ENCODE measurements around the gene E2F2. TPM values are rescaled to one million over a fixed set of nuclear protein-coding genes. Genes with fewer than 3 reads are reported as not detected.
"Not testable (repeated sequence)": the region's sequence is repeated elsewhere in the genome, so short reads cannot be mapped to it uniquely, and the experiment has no call there.

E2F2 gene
- total RNA-seq, 1 donor from 2014 or later: 5.1 TPM

DNA sequence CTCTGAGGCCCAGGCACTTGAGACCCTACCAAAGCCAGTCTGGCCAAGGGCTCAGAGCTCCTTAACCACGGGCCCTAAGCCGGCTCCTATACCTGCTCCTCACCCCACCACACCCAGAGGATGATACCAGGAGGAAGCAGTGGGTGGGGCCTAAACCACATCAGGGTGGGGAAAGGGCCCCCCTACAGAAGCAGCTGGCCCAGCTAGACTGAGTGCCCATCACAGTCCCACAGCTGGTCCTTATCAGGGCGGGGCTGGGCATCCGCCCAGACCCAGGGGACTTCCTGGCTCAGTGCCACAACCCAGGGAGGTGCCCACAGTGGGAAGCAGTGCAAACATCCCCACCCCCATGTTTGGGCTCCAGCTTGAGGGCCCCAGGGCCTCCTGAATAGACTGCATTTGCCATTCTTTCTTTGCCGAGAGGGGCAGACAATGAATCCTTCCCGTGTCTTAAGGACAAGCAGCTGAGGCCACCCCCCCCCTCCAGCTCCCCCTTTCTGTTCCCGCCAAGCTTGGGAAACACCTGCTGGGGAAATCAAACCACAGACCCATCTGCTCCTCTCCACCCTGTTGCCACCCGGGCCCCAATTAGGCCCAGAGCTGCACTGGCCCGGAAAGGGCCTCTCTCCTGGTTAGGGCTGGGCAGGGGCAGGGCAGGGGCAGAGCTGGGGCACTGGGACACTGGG is 6.2 kb downstream of the E2F2 start:
- DNase-seq (ENCODE audit: low spot score): no peak

DNA sequence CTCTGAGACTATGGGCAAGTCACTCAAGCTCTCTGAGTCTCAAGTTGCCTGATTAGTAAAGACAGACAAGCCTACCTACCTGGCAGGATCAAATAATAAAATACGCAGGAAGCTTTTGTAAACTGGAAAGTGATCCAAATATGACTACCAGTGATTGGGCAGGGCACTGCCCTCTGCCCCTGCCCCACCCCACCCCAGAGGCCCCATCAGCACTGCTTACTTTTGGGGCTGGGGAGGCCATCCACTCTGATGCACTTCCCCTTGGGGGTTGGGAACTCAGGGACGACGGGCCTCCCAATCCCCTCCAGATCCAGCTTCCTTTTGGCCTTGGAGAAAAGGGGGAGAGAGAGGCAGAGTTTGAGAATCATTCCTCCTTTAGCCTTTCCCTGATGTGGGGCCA is 6.9 kb downstream of the E2F2 start:
- DNase-seq (ENCODE audit: low spot score): no peak

DNA sequence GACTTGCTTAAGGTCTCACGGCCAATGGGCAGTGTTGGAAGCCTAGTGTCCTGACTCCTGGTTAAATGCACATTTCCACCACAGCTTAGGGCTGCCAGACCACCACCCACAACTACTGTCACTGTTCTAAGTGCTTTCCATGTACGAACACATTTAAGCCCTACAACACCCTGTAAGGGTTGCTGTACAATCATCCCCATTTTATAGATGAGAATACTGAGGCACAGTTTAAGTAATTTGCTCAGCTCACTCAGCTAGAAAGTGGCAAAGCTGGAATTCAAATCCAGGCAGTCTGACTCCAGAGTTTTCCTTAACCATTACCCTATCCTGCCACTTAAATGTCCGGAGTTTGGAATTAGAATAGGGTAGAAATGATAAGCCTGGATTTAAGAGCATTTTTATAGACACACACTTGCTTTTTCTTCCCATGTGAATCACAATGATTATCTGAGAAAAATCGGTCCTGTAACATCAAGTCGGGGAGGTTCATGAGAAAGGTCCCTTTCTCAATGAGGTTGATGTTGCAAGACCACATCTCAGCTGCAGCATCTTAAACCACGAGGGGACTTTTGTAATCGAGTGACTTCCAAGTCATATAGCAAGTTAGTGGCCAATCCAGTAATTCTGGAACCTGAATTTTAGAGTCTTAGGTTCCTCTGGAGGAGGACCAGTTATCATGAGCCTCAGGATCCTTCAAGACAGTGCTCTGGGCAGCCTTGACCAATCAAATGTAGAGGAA is 8.6 kb downstream of the E2F2 start:
- DNase-seq (ENCODE audit: low spot score): no peak

GRCh38 chr1:23521588-23521987 is 9.4 kb downstream of the E2F2 start:
- no peak for DNase-seq (ENCODE audit: low spot score)

- DNase-seq (ENCODE audit: low spot score): no peak
Measured at GRCh38 chr1:23517581-23517980, 13.5 kb downstream of the E2F2 start.

GRCh38 chr1:23515905-23516304 is 15.1 kb downstream of the E2F2 start:
- no peak for DNase-seq (ENCODE audit: low spot score)

- DNase-seq (ENCODE audit: low spot score): no peak
Measured at GRCh38 chr1:23514111-23514679, 16.8 kb downstream of the E2F2 start.

- no peak for DNase-seq (ENCODE audit: low spot score)
Measured at GRCh38 chr1:23509896-23510295, 21.1 kb downstream of the E2F2 start.

- DNase-seq (ENCODE audit: low spot score): no peak
Measured at GRCh38 chr1:23506376-23507107, 24.5 kb downstream of the E2F2 start.

GRCh38 chr1:23505851-23506250 is 25.2 kb downstream of the E2F2 start:
- no peak for DNase-seq (ENCODE audit: low spot score)

DNA sequence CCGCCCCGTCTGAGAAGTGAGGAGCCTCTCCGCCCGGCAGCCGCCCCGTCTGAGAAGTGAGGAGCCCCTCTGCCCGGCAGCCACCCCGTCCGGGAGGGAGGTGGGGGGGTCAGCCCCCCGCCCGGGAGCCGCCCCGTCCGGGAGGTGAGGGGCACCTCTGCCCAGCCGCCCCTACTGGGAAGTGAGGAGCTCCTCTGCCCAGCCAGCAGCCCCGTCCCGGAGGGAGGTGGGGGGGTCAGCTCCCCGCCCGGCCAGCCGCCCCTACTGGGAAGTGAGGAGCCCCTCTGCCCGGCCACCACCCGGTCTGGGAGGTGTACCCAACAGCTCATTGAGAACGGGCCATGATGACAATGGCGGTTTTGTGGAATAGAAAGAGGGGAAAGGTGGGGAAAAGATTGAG is 26.9 kb downstream of the E2F2 start:
- DNase-seq (ENCODE audit: low spot score): not testable (repeated sequence)

DNA sequence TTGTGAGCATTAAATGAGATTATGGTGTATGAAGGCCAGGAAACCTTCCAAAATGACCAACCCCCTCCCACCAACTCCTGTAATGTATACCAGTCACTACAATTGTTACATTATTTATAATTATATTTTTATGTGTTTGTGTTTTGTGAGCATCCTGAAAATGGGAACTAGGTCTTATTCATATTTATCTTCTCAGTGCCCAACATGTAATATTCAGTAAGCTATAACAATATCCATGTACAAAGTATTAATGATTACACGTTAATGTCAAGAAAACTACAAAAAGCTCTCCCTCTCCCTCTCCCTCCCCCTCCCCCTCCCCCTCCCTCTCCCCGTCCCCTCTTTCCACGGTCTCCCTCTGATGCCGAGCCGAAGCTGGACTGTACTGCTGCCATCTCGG is 28.1 kb downstream of the E2F2 start:
- no peak for DNase-seq (ENCODE audit: low spot score)

DNA sequence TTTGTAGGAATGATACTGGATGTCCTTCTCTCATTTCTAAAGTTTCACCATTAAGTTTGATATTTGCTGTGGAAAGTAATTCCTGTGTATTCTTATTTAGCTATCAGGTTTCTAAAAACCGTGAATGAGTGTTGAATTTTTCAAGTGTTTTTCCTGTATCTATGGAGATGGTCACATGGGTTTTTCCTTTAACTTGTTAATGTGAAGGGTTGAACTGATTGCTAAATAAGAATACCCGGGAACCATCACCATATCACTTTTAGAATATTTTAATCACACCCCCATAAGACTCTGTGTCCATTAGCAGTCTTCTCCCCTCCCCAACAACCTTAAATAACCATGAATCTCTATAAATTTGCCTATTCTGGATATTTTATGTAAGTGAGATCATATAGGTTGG is 30.6 kb downstream of the E2F2 start:
- DNase-seq (ENCODE audit: low spot score): no peak

DNA sequence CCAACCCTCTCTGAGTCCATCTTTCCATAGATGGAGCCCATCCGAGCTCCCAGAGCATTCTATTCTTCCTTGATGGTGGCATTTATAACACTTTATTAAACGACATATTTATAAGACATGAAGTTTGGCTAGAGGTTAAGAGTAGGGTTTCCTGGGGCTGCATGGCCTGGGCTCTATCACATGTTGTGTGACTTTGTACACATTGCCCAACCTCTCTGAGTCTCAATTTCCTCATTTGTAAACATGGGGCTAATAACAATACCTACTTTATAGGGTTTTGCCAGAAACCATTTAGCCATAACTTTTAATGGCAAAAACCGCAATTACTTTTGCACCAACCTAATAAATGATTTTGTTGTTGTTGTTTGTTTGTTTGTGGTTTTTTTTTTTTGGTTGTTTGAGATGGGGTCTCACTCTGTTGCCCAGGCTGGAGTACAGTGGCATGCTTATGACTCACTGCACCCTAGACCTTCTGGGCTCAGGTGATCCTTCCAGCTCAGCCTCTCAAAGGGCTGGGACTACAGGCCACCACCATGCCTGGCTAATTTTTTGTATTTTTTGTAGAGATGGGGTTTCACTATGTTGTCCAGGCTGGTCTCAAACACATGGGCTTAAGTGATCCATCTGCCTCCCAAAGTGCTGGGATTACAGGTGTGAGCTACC is 33.1 kb downstream of the E2F2 start:
- no peak for DNase-seq (ENCODE audit: low spot score)

GRCh38 chr1:23496490-23497181 is 34.4 kb downstream of the E2F2 start:
- no peak for DNase-seq (ENCODE audit: low spot score)

GRCh38 chr1:23494836-23495235 is 36.2 kb downstream of the E2F2 start:
- not testable (repeated sequence) for DNase-seq (ENCODE audit: low spot score)

GRCh38 chr1:23492776-23493175 is 38.3 kb downstream of the E2F2 start:
- DNase-seq (ENCODE audit: low spot score): not testable (repeated sequence)

- DNase-seq (ENCODE audit: low spot score): no peak
Measured at GRCh38 chr1:23492132-23492720, 38.8 kb downstream of the E2F2 start.

- DNase-seq (ENCODE audit: low spot score): no peak
Measured at GRCh38 chr1:23489842-23490241, 41.2 kb downstream of the E2F2 start.

DNA sequence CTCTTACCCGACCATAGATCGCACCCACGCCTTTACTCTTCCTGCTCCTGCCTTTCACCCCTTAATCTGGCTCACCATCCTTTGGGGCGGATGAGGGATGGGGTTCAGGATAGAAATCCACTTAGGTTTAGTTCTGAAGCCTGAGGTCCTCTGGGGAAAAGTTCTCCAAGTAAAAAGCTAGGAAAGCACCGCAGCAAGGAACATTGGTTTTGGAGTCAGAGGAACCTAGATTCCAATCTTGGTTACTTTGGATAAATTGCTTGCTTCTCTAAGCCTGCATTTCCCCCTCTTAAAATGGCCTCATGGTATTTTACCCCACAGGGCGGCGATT is 46.1 kb downstream of the E2F2 start:
- DNase-seq (ENCODE audit: low spot score): no peak
